Transverse colon (tissue), 4 donors: ENCODE results near the gene POLR1D. TPM values are rescaled to one million over a fixed set of nuclear protein-coding genes. Genes with fewer than 3 reads are reported as not detected.
"Not testable (repeated sequence)": the region's sequence is repeated elsewhere in the genome, so short reads cannot be mapped to it uniquely, and the experiment has no call there.

Source experiments
- DNase-seq: peaks from one replicate; pipeline ENCODE4 v3.0.0-alpha.2; 2019
- H3K27ac ChIP-seq, 4 donors: fragments of 200-600 bp; sonication (generic); 2 replicates each; pipeline ENCODE4 v1.5.1; 2016 to 2018; ENCODE audit warnings: inconsistent platforms in 4 of 4
- H3K27me3 ChIP-seq: fragments of 200-600 bp; sonication (generic); 2 replicates; pipeline ENCODE4 v1.5.1; 2017; ENCODE audit warnings: inconsistent platforms
- H3K36me3 ChIP-seq, 4 donors: fragments of 200-600 bp; sonication (generic); 2 replicates each; pipeline ENCODE4 v1.5.1; 2017 to 2019; ENCODE audit warnings: inconsistent platforms in 4 of 4
- H3K4me1 ChIP-seq, 4 donors: fragments of 200-600 bp; sonication (generic); 2 replicates each; pipeline ENCODE4 v1.5.1; 2017 to 2020; ENCODE audit warnings: inconsistent platforms in 4 of 4
- H3K4me3 ChIP-seq, 4 donors: fragments of 200-600 bp; sonication (generic); 1 replicate in 1 of 4; 2 replicates in 3 of 4; pipeline versions ENCODE4 v1.5.1 to v1.6.1; 2017 to 2019; ENCODE audit warnings: inconsistent platforms in 4 of 4
- H3K9me3 ChIP-seq, 2 donors: fragments of 200-600 bp; sonication (generic); 2 replicates each; pipeline ENCODE4 v1.5.1; 2017 to 2019; ENCODE audit warnings: inconsistent platforms in 2 of 2
- CTCF ChIP-seq, 5 experiments: fragments of 200-600 bp in 3 of 5; fragments of 450-650 bp in 2 of 5; sonication (generic) in 3 of 5; IDR thresholded peaks; 1 replicate in 2 of 5; 2 replicates in 3 of 5; pipeline ENCODE4 v1.5.1; 2016 to 2017; ENCODE audit warnings: antibody characterized with exemption in 5 of 5, inconsistent platforms in 3 of 5, mild to moderate bottlenecking in 2 of 5, moderate library complexity in 1 of 5
- EP300 ChIP-seq: sonication (generic); formaldehyde crosslinking; IDR thresholded peaks from one replicate; pipeline ENCODE4 v1.6.1; 2017; ENCODE audit warnings: antibody characterized with exemption, low read depth
- POLR2A ChIP-seq: fragments of 450-650 bp; IDR thresholded peaks from one replicate; pipeline ENCODE4 v1.6.1; 2016; ENCODE audit warnings: antibody characterized with exemption, mild to moderate bottlenecking, moderate library complexity
- POLR2AphosphoS5 ChIP-seq, 3 donors: sonication (generic); formaldehyde crosslinking; IDR thresholded peaks; one replicate each; pipeline ENCODE4 v1.6.1; 2016; ENCODE audit warnings: antibody characterized with exemption in 3 of 3
- WGBS, 2 donors: methylation state at CpG; one replicate each; pipeline ENCODE4 v1.1.5; 2018; ENCODE audit warnings: low coverage in 1 of 2; 5-methylcytosine and 5-hydroxymethylcytosine counted together
- in situ Hi-C, 4 donors: fragments of 200-750 bp; cut with MboI; loops; one replicate each; pipeline versions ENCODE4 v1.15.0 to v1.15.1; 2017; ENCODE audit warnings: low sequenced_read_pairs in 3 of 4, low pct_ligation_motif_present in 1 of 4, low pct_unique_long_range_greater_than_20kb in 1 of 4
- intact Hi-C: fragments of 100-400 bp; cut with DNase I; formaldehyde crosslinking; loops from one replicate; pipeline ENCODE4 v1.15.1; 2023; ENCODE audit warnings: low total_unique reads
- total RNA-seq, 4 donors: library from RNA; depleted of rRNA; stranded (reverse); fragments of >200 nt; gene quantifications; one replicate each; pipeline ENCODE4 v1.1.0, GENCODE V29; 2016

POLR1D gene
- total RNA-seq, 4 donors from 2014 or later, result 45.6 to 120 (median 90.4) TPM

- no peak for TF ChIP-seq POLR2AphosphoS5 (IDR thresholded peaks at IDR 0.05)
- Histone ChIP-seq H3K27ac (no peak overlapping the region), H3K36me3 (no peaks in the 10 kb centered on the region), H3K27me3 (no peaks in the 10 kb centered on the region), H3K9me3 (no peaks in the 10 kb centered on the region), H3K4me1 (peaks cover 8 to 41% (median 18%) of the 10 kb centered on the region in 4 donors), H3K4me3 (no peak overlapping the region)
- intact Hi-C loops (no loop called here), in situ Hi-C loops (no loop called here)
- 51 to 75% methylated on average over 2 of the region's 2 CpGs for WGBS, 2 donors
- DNase-seq, result no peak
These were observed 4.1 kb downstream of the POLR1D start for GRCh38 chr13:27625839-27626238.

- TF ChIP-seq EP300 (no peak), CTCF (IDR thresholded peaks at IDR 0.05) (no peak), POLR2AphosphoS5 (IDR thresholded peaks at IDR 0.05) (no peak), POLR2A (no peak)
- in situ Hi-C loops (no loop called here), intact Hi-C loops (no loop called here)
- Histone ChIP-seq H3K36me3 (no peaks in the 10 kb centered on the region), H3K27ac (no peak overlapping the region), H3K27me3 (no peaks in the 10 kb centered on the region), H3K4me3 (no peak overlapping the region), H3K9me3 (no peaks in the 10 kb centered on the region), H3K4me1 (peaks cover 8 to 39% (median 14%) of the 10 kb centered on the region in 4 donors)
- WGBS, 2 donors, result 79 to 93% methylated on average over 3 of the region's 3 CpGs
- no peak for DNase-seq
These were observed 5.7 kb downstream of the POLR1D start for GRCh38 chr13:27627380-27627779.

- Histone ChIP-seq H3K9me3 (no peaks in the 10 kb centered on the region), H3K4me3 (no peak overlapping the region), H3K4me1 (peaks cover 6 to 32% (median 9%) of the 10 kb centered on the region in 4 donors), H3K27me3 (no peaks in the 10 kb centered on the region), H3K27ac (no peak overlapping the region), H3K36me3 (no peaks in the 10 kb centered on the region)
- 85 to 87% methylated on average over 4 of the region's 4 CpGs for WGBS, 2 donors
- intact Hi-C loops, result no loop called here
- in situ Hi-C loops, result no loop called here
- no peak for TF ChIP-seq EP300
- TF ChIP-seq CTCF (IDR thresholded peaks at IDR 0.05), result no peak
- TF ChIP-seq POLR2A, result no peak
- TF ChIP-seq POLR2AphosphoS5 (IDR thresholded peaks at IDR 0.05), result no peak
- no peak for DNase-seq
These were observed 6.4 kb downstream of the POLR1D start for GRCh38 chr13:27628081-27628480.

- WGBS, 2 donors, result 92 to 100% methylated on average over 4 of the region's 4 CpGs
These were observed 7.1 kb downstream of the POLR1D start for GRCh38 chr13:27628766-27629165.

GRCh38 chr13:27631156-27631555 lies 9.5 kb downstream of the POLR1D start:
- H3K9me3 ChIP-seq, result no peaks in the 10 kb centered on the region
- in situ Hi-C loops, result no loop called here
- no peak overlapping the region for H3K4me3 ChIP-seq
- no peak overlapping the region for H3K27ac ChIP-seq
- 96 to 100% methylated on average over 3 to 4 of the region's 4 CpGs for WGBS, 2 donors
- H3K36me3 ChIP-seq, result no peaks in the 10 kb centered on the region
- no peaks in the 10 kb centered on the region for H3K27me3 ChIP-seq
- intact Hi-C loops, result no loop called here
- H3K4me1 ChIP-seq, result peaks cover 0 to 17% (median 0%) of the 10 kb centered on the region in 4 donors
- no peak for DNase-seq
- TF ChIP-seq CTCF (IDR thresholded peaks at IDR 0.05) (no peak), EP300 (no peak), POLR2A (no peak), POLR2AphosphoS5 (IDR thresholded peaks at IDR 0.05) (no peak)

More at GRCh38 chr13:27628766-27629165, 7.1 kb downstream of the POLR1D start:
- H3K27ac ChIP-seq, H3K27me3 ChIP-seq, in situ Hi-C loops, intact Hi-C loops, DNase-seq, H3K9me3 ChIP-seq, H3K36me3 ChIP-seq, H3K4me3 ChIP-seq: not testable (repeated sequence)
- peaks cover under 1 to 28% (median 7%) of the 10 kb centered on the region in 4 donors for H3K4me1 ChIP-seq
